Activated effector memory CD4-positive, alpha-beta T cell treated with anti-CD3 and anti-CD28 coated beads, Interleukin-2, amount 50 U/mL, for 16 hours (primary cell): ENCODE measurements around the gene USP47.

ENCODE experiments used
- DNase-seq: peaks from one replicate; pipeline ENCODE4 v3.0.0-alpha.2; 2020

The USP47 gene

GRCh38 chr11:12007769-12008737 lies 166.3 kb downstream of the USP47 start, which contains the start of gene DKK3:
TSS of gene DKK3 (minus strand) at chr11:12008626. CDS start at chr11:12008582, 44 bp downstream.
- DNase-seq, result no peak
